Nephron progenitor cell (in vitro differentiated cells): Measurements from ENCODE around the gene CHMP4B.
"Not testable (repeated sequence)": the region's sequence is repeated elsewhere in the genome, so short reads cannot be mapped to it uniquely, and the experiment has no call there.

Experiments used
- DNase-seq: peaks from one replicate; pipeline ENCODE4 v3.0.0; 2021
- H3K27ac Mint-ChIP-seq: 2 replicates; pipeline ENCODE4 v1.8.0; 2021; ENCODE audit warnings: mild to moderate bottlenecking, moderate library complexity, mixed read lengths
- H3K27me3 Mint-ChIP-seq: 2 replicates; pipeline ENCODE4 v1.8.0; 2021; ENCODE audit warnings: mild to moderate bottlenecking, low read depth, mixed read lengths; ENCODE audit not compliant: poor library complexity
- H3K36me3 Mint-ChIP-seq: 2 replicates; pipeline ENCODE4 v1.8.0; 2021; ENCODE audit warnings: low read depth, mixed read lengths
- H3K4me1 Mint-ChIP-seq: 2 replicates; pipeline ENCODE4 v1.8.0; 2021; ENCODE audit warnings: mixed read lengths
- H3K4me3 Mint-ChIP-seq: 2 replicates; pipeline ENCODE4 v1.8.0; 2021; ENCODE audit warnings: mild to moderate bottlenecking, moderate library complexity, mixed read lengths
- H3K9me3 Mint-ChIP-seq: 2 replicates; pipeline ENCODE4 v1.8.0; 2021; ENCODE audit warnings: mild to moderate bottlenecking, moderate library complexity, mixed read lengths
- TF ChIP-seq, protein P1 (sequence below): fragments of 200-600 bp; sonication (generic); IDR thresholded peaks from 2 replicates; pipeline ENCODE4 v1.5.0; 2021; ENCODE audit warnings: antibody characterized with exemption

Gene CHMP4B

DNA sequence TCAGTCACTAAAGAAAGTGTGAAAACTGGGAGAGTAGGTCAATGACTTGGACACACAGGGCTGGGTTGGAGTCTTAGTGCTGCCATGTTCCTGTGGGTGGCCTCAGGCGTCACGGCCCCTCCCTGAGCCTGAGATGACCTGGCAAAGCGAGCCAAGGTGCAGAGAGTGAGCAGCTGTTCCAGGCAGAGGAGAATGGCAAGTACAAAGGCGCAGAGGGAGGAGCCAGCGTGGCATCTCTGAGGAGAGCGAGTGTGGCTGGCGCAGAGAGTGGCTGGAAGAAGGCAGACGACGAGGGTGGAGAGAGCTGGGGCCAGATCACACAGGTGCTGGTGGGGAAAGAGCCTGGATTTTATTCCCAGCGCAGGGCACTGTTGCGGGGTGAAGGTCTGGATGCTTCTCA lies 20.6 kb upstream of the CHMP4B start:
- Mint-ChIP-seq H3K36me3 (no peaks in the 10 kb centered on the region), H3K27ac (no peak overlapping the region), H3K9me3 (no peaks in the 10 kb centered on the region), H3K4me3 (no peak overlapping the region), H3K4me1 (peaks cover 13% of the 10 kb centered on the region), H3K27me3 (peaks cover 8% of the 10 kb centered on the region)
- DNase-seq = no peak
- TF ChIP-seq, protein P1, sequence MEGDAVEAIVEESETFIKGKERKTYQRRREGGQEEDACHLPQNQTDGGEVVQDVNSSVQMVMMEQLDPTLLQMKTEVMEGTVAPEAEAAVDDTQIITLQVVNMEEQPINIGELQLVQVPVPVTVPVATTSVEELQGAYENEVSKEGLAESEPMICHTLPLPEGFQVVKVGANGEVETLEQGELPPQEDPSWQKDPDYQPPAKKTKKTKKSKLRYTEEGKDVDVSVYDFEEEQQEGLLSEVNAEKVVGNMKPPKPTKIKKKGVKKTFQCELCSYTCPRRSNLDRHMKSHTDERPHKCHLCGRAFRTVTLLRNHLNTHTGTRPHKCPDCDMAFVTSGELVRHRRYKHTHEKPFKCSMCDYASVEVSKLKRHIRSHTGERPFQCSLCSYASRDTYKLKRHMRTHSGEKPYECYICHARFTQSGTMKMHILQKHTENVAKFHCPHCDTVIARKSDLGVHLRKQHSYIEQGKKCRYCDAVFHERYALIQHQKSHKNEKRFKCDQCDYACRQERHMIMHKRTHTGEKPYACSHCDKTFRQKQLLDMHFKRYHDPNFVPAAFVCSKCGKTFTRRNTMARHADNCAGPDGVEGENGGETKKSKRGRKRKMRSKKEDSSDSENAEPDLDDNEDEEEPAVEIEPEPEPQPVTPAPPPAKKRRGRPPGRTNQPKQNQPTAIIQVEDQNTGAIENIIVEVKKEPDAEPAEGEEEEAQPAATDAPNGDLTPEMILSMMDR = no peak

- Mint-ChIP-seq H3K27ac (no peak overlapping the region), H3K36me3 (no peaks in the 10 kb centered on the region), H3K4me3 (no peak overlapping the region), H3K9me3 (no peaks in the 10 kb centered on the region), H3K27me3 (peaks cover 8% of the 10 kb centered on the region), H3K4me1 (peaks cover 13% of the 10 kb centered on the region)
- DNase-seq = no peak
- TF ChIP-seq, protein P1 = no peak
These were observed 20.1 kb upstream of the CHMP4B start for GRCh38 chr20:33791021-33791420.

DNA sequence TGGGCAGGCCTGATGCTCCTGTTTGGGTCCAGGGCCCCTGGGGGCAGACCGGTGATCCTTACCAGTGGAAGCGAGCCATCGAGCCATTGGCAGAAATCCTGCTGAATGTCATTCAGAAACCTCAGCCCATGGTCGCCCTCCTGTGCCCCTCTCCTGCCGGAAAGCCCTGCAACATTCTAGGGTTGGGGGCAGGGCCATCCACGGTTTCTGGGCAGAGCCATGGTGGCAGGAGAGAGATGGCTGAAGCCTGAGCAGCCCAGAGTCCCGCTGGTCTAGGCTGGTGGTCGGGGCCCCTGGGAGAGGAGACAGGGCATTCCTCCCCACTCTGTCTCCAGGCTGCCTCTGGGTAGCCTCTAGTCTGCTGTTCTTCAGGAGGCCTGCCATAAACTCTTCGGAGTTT lies 19.6 kb upstream of the CHMP4B start:
- no peaks in the 10 kb centered on the region for H3K9me3 Mint-ChIP-seq
- no peaks in the 10 kb centered on the region for H3K36me3 Mint-ChIP-seq
- TF ChIP-seq, protein P1 = no peak
- DNase-seq = no peak
- H3K27ac Mint-ChIP-seq = no peak overlapping the region
- H3K4me1 Mint-ChIP-seq = peaks cover 13% of the 10 kb centered on the region
- no peak overlapping the region for H3K4me3 Mint-ChIP-seq
- peaks cover 8% of the 10 kb centered on the region for H3K27me3 Mint-ChIP-seq

- H3K9me3 Mint-ChIP-seq = no peaks in the 10 kb centered on the region
- TF ChIP-seq, protein P1 = peak; percentile 74
- peak; percentile 68 for DNase-seq
- H3K4me1 Mint-ChIP-seq = peaks cover 12% of the 10 kb centered on the region
- H3K27me3 Mint-ChIP-seq = peaks cover 8% of the 10 kb centered on the region
- no peaks in the 10 kb centered on the region for H3K36me3 Mint-ChIP-seq
- H3K27ac Mint-ChIP-seq = no peak overlapping the region
- H3K4me3 Mint-ChIP-seq = no peak overlapping the region
These were observed 19.1 kb upstream of the CHMP4B start for GRCh38 chr20:33791959-33792597.

DNA sequence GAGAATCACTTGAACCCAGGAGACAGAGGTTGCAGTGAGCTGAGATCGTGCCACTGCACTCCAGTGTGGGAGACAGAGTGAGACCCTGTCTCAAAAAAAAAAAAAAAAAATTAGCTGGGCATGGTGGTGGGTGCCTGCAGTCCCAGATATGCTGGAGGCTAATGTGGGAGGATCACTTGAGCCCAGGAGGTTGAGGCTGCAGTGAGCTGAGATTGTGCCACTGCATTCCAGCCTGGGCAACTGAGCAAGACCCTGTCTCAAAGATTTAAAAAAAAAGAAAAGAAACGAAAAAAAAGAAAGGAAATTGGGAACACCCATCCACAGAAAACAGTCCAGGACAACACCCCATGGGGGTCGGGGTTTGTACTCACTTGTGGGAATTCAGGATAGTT lies 18.6 kb upstream of the CHMP4B start:
- not testable (repeated sequence) for H3K9me3 Mint-ChIP-seq, H3K4me1 Mint-ChIP-seq, H3K4me3 Mint-ChIP-seq, DNase-seq, H3K27me3 Mint-ChIP-seq, H3K36me3 Mint-ChIP-seq
- peak overlapping the region; percentile 19 for H3K27ac Mint-ChIP-seq

DNA sequence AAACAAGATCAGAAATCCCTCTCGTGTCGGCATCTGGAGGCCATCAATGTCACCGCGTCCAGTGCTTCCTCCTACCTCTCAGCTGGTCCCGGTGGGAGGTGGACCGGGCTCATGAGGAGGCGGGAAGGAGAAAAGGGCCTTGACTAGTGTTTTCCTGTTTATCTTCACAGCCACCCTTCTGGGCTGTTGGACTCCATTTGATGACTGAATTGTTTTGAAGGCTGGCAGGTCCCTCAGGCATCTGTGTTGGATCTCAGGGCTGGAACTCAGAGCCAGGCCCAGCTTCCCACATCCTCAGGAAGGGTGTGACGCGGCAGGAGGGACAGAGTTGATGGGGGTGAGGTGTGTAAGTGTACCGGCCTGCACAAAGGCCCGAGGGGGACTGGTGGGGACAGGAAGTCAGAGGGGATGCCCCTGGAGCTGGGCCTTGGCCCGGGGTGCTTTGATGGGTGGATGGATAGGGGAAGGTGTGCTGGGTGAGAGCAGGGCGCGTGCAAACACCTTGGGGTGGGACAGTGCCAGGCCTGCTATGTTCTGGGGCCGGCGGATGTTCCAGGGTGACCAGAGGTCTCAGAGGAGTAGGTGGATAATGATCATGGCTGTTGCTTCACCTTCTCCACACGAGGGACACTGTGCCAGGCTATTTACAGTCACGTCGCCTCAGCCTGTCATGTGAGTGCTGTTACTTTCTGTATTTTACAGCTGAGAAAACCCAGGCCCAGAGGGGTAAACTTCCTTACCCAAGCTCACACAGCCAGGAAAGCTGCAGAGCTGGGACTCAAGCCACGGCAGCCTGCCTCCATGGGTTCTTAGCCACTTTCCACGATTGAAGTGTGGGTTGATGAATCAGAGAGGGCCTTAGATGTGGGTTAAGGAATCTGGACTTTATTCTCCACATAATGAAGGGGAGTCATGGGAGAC lies 17.9 kb upstream of the CHMP4B start:
- TF ChIP-seq, protein P1 = no peak
- Mint-ChIP-seq H3K9me3 (no peaks in the 10 kb centered on the region), H3K27ac (no peak overlapping the region), H3K36me3 (no peaks in the 10 kb centered on the region), H3K4me1 (peaks cover 4% of the 10 kb centered on the region), H3K4me3 (no peak overlapping the region), H3K27me3 (peaks cover 12% of the 10 kb centered on the region)
- no peak for DNase-seq
